GM12878 (cell line): ENCODE data around the gene CDC14A.

Experiments
- ASH2L ChIP-seq: fragments of 300-600, 200-600 bp; sonication (generic); IDR thresholded peaks from 2 replicates; pipeline ENCODE4 v1.6.1; 2017; ENCODE audit warnings: low read depth, mild to moderate bottlenecking, borderline replicate concordance
- CBX3 ChIP-seq: fragments of 200-600 bp; sonication (generic); IDR thresholded peaks from 2 replicates; pipeline ENCODE4 v1.6.1; 2016; ENCODE audit warnings: low read depth, borderline replicate concordance
- EP300 ChIP-seq, 2 experiments: fragments of 150-350 bp in 1 of 2; IDR thresholded peaks; 2 replicates each; pipeline ENCODE4 v1.6.1; 2011 to 2012; ENCODE audit warnings: low read depth in 2 of 2, low read length in 2 of 2, borderline replicate concordance in 1 of 2, improper control_type of control experiment in 1 of 2, inconsistent platforms in 1 of 2; ENCODE audit not compliant: control insufficient read depth in 1 of 2
- POLR2A ChIP-seq: IDR thresholded peaks from 2 replicates; pipeline ENCODE4 v1.6.1; 2011; ENCODE audit warnings: low read depth, mild to moderate bottlenecking, low read length
- POLR2AphosphoS5 ChIP-seq: IDR thresholded peaks from 2 replicates; pipeline ENCODE4 v1.6.1; 2011; ENCODE audit warnings: mild to moderate bottlenecking, low read length, inconsistent platforms
- RAD21 ChIP-seq: IDR thresholded peaks from 2 replicates; pipeline ENCODE4 v1.6.1; 2011; ENCODE audit warnings: mild to moderate bottlenecking, low read depth, low read length, moderate library complexity; ENCODE audit not compliant: insufficient read depth
- SP1 ChIP-seq: IDR thresholded peaks from one replicate; pipeline ENCODE4 v1.6.1; 2011; ENCODE audit warnings: low read depth, low read length
- ZNF207 ChIP-seq: fragments of 450-650 bp; IDR thresholded peaks from 2 replicates; pipeline ENCODE4 v1.6.1; 2014; ENCODE audit warnings: antibody characterized with exemption, mild to moderate bottlenecking, borderline replicate concordance
- ZNF274 ChIP-seq: IDR thresholded peaks from one replicate; pipeline ENCODE4 v1.8.0; 2011; ENCODE audit not compliant: insufficient read length, insufficient read depth
- TF ChIP-seq, protein P1 (sequence below): fragments of 450-650 bp; IDR thresholded peaks from 2 replicates; pipeline ENCODE4 v1.6.1; 2017; ENCODE audit warnings: mild to moderate bottlenecking, low read depth, inconsistent platforms; ENCODE audit not compliant: poor library complexity, severe bottlenecking
- TF ChIP-seq, protein P2 (sequence below): IDR thresholded peaks from 2 replicates; pipeline ENCODE4 v1.6.1; 2011; ENCODE audit warnings: borderline replicate concordance, low read depth, mild to moderate bottlenecking, moderate library complexity, low read length; ENCODE audit not compliant: insufficient read depth, poor library complexity, severe bottlenecking
- TF ChIP-seq, protein P3 (sequence below): fragments of 450-650 bp; IDR thresholded peaks from 2 replicates; pipeline ENCODE4 v1.6.1; 2017; ENCODE audit warnings: antibody characterized with exemption, mild to moderate bottlenecking, moderate library complexity
- TF ChIP-seq, protein P4 (sequence below), 3 experiments: IDR thresholded peaks in 2 of 3; conservative IDR thresholded peaks in 1 of 3; 2 replicates each; pipeline ENCODE4 v1.5.1; 2011; ENCODE audit warnings: low read depth in 3 of 3, low read length in 3 of 3, mild to moderate bottlenecking in 3 of 3, control low read depth in 2 of 3, moderate library complexity in 2 of 3, inconsistent platforms in 1 of 3, mixed read lengths in 1 of 3; ENCODE audit not compliant: control insufficient read depth in 2 of 3, insufficient read depth in 1 of 3; ENCODE audit errors: extremely low read depth in 1 of 3

DNA sequence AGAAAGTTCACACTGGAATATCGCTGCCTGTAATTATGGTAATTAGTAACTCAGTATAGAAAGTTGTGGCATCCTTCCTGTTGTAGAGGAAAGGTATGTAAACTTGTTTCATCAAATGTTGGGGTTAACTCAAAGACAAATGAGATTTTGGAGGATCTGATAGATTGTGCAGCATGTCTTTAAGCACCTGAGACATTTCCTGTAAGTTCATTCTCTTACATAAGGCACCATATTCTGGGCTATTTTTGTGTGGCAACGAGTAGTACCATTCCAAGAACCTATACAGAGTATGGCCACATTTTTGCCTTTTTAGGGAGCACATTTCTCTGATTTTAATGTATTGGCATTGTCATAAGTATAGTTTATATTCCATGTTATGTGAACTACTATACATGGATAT, 88.8 kb downstream of the CDC14A start:
- TF ChIP-seq, protein P1, sequence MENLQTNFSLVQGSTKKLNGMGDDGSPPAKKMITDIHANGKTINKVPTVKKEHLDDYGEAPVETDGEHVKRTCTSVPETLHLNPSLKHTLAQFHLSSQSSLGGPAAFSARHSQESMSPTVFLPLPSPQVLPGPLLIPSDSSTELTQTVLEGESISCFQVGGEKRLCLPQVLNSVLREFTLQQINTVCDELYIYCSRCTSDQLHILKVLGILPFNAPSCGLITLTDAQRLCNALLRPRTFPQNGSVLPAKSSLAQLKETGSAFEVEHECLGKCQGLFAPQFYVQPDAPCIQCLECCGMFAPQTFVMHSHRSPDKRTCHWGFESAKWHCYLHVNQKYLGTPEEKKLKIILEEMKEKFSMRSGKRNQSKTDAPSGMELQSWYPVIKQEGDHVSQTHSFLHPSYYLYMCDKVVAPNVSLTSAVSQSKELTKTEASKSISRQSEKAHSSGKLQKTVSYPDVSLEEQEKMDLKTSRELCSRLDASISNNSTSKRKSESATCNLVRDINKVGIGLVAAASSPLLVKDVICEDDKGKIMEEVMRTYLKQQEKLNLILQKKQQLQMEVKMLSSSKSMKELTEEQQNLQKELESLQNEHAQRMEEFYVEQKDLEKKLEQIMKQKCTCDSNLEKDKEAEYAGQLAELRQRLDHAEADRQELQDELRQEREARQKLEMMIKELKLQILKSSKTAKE, result no peak
- TF ChIP-seq, protein P2, sequence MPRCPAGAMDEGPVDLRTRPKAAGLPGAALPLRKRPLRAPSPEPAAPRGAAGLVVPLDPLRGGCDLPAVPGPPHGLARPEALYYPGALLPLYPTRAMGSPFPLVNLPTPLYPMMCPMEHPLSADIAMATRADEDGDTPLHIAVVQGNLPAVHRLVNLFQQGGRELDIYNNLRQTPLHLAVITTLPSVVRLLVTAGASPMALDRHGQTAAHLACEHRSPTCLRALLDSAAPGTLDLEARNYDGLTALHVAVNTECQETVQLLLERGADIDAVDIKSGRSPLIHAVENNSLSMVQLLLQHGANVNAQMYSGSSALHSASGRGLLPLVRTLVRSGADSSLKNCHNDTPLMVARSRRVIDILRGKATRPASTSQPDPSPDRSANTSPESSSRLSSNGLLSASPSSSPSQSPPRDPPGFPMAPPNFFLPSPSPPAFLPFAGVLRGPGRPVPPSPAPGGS, result no peak
- TF ChIP-seq ASH2L (no peak), POLR2AphosphoS5 (no peak), POLR2A (no peak), EP300 (IDR thresholded peaks at IDR 0.05; ENCODE audit: borderline replicate concordance in 1 of 2, control insufficient read depth in 1 of 2, low read depth in 2 of 2, low read length in 2 of 2) (no peak), CBX3 (no peak), ZNF207 (no peak), ZNF274 (no peak), RAD21 (no peak), SP1 (no peak)
- TF ChIP-seq, protein P3, sequence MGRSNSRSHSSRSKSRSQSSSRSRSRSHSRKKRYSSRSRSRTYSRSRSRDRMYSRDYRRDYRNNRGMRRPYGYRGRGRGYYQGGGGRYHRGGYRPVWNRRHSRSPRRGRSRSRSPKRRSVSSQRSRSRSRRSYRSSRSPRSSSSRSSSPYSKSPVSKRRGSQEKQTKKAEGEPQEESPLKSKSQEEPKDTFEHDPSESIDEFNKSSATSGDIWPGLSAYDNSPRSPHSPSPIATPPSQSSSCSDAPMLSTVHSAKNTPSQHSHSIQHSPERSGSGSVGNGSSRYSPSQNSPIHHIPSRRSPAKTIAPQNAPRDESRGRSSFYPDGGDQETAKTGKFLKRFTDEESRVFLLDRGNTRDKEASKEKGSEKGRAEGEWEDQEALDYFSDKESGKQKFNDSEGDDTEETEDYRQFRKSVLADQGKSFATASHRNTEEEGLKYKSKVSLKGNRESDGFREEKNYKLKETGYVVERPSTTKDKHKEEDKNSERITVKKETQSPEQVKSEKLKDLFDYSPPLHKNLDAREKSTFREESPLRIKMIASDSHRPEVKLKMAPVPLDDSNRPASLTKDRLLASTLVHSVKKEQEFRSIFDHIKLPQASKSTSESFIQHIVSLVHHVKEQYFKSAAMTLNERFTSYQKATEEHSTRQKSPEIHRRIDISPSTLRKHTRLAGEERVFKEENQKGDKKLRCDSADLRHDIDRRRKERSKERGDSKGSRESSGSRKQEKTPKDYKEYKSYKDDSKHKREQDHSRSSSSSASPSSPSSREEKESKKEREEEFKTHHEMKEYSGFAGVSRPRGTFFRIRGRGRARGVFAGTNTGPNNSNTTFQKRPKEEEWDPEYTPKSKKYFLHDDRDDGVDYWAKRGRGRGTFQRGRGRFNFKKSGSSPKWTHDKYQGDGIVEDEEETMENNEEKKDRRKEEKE, result no peak
- TF ChIP-seq, protein P4, sequence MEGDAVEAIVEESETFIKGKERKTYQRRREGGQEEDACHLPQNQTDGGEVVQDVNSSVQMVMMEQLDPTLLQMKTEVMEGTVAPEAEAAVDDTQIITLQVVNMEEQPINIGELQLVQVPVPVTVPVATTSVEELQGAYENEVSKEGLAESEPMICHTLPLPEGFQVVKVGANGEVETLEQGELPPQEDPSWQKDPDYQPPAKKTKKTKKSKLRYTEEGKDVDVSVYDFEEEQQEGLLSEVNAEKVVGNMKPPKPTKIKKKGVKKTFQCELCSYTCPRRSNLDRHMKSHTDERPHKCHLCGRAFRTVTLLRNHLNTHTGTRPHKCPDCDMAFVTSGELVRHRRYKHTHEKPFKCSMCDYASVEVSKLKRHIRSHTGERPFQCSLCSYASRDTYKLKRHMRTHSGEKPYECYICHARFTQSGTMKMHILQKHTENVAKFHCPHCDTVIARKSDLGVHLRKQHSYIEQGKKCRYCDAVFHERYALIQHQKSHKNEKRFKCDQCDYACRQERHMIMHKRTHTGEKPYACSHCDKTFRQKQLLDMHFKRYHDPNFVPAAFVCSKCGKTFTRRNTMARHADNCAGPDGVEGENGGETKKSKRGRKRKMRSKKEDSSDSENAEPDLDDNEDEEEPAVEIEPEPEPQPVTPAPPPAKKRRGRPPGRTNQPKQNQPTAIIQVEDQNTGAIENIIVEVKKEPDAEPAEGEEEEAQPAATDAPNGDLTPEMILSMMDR (IDR thresholded peaks at IDR 0.05 in 2 of 3, conservative IDR thresholded peaks at IDR 0.05 in 1 of 3; ENCODE audit: control insufficient read depth in 2 of 3, extremely low read depth in 1 of 3, insufficient read depth in 1 of 3, low read depth in 3 of 3, low read length in 3 of 3), result no peak
